ENCODE measurements around the gene PPP1R27. TPM values are rescaled to one million over a fixed set of nuclear protein-coding genes. Genes with fewer than 3 reads are reported as not detected.

The PPP1R27 gene
- not detected for total RNA-seq

DNA sequence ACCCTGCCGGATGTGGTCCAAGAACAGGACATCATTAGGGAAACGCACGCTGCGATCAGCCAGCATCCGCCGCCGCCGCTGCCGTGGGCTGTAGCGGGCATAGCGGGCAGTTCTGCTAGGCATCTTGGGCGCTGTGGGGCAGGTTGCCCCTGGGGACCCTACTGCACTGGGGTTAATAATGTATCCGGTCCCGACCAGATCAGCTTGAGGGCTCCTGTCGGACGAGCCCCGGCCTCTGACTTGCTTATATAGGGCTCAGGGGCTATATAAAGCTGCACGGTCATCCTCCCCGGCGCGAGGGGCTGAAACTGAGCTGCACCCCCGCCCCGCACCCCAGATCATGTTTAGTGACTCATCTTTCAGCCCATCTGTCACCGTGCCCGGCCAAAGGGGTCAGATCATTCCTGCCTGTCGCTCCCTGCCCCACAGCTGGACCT lies at the start of gene PPP1R27:
TSS of gene PPP1R27 (minus strand) at position 220 of the 437 bp plus-strand sequence. CDS start at position 123, 97 bp downstream.
- Mint-ChIP-seq H3K27ac (peak within 1 kb of the TSS; percentile 78), H3K4me3 (peak within 1 kb of the TSS; percentile 82), H3K4me1 (ENCODE audit: low read depth) (peaks cover 14% of the 10 kb centered on the region), H3K27me3 (ENCODE audit: low read depth) (no peaks in the 10 kb centered on the region), H3K36me3 (ENCODE audit: low read depth) (peaks cover 4% of the 10 kb centered on the region), H3K9me3 (no peaks in the 10 kb centered on the region)
- no peak for DNase-seq
- intact Hi-C loops (cut with micrococcal nuclease) = no loop called here
- CTCF ChIA-PET = no interaction called here

DNA sequence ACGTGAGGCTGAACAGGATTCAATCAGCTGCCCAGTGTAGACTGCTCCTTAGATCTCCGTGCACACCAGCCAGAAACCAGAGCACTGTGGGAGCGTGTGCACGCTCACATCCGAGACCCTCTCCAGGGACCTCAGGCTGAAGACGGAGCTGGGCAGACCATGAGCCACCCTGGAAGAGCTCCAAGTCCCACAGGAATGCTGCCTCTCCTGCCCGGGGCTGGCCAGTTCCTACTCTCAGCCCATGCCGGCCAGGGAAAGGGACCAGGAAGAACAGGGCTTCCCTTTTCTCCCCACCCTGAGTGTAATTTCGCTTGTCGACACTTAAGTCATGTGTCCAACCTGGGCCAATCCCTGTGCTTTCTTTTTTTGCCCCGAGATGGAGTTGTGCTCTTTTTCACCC lies 49.7 kb upstream of the PPP1R27 start:
- no peaks in the 10 kb centered on the region for H3K9me3 Mint-ChIP-seq
- DNase-seq = no peak
- intact Hi-C loops (cut with micrococcal nuclease) = no loop called here
- CTCF ChIA-PET = interaction anchor here (1.1 to 1.4 kb wide), 2 partner anchors 18 to 43 kb away, joined by 3 read pairs; no protein-coding TSS in a partner anchor
- H3K4me3 Mint-ChIP-seq = no peak overlapping the region
- H3K4me1 Mint-ChIP-seq (ENCODE audit: low read depth) = peaks cover 24% of the 10 kb centered on the region
- no peaks in the 10 kb centered on the region for H3K27me3 Mint-ChIP-seq (ENCODE audit: low read depth)
- peaks cover 53% of the 10 kb centered on the region for H3K36me3 Mint-ChIP-seq (ENCODE audit: low read depth)
- H3K27ac Mint-ChIP-seq = no peak overlapping the region

- Mint-ChIP-seq H3K36me3 (ENCODE audit: low read depth) (peaks cover 33% of the 10 kb centered on the region), H3K27me3 (ENCODE audit: low read depth) (no peaks in the 10 kb centered on the region), H3K4me3 (no peak overlapping the region), H3K4me1 (ENCODE audit: low read depth) (peaks cover 7% of the 10 kb centered on the region), H3K27ac (no peak overlapping the region), H3K9me3 (no peaks in the 10 kb centered on the region)
- CTCF ChIA-PET = interaction anchor here (1.4 kb wide), 1 partner anchor 141 kb away, joined by 5 read pairs; no protein-coding TSS in a partner anchor
- intact Hi-C loops (cut with micrococcal nuclease) = no loop called here
- no peak for DNase-seq
These were observed 44.3 kb upstream of the PPP1R27 start for GRCh38 chr17:81879121-81879520.

DNA sequence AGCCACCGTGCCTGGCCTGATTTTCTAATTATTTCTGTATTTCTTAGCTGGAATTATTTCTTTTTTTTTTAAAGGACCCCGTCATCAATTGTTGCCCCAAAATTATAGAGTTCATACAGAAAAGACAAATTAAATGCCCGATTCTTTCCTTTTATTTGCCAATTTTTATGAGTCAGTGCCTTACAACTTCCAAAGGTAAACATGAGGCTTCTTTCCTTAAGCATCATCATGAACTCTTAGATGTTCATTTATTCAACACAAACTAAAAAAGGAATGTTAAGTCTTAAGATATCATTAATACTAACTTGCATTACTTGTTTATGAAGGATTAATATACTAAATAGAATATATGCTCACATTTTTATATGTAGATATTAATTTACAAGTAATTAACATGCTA lies 43.4 kb upstream of the PPP1R27 start:
- CTCF ChIA-PET = no interaction called here
- H3K4me1 Mint-ChIP-seq (ENCODE audit: low read depth) = peaks cover 14% of the 10 kb centered on the region
- no peaks in the 10 kb centered on the region for H3K27me3 Mint-ChIP-seq (ENCODE audit: low read depth)
- H3K4me3 Mint-ChIP-seq = no peak overlapping the region
- H3K36me3 Mint-ChIP-seq (ENCODE audit: low read depth) = peaks cover 32% of the 10 kb centered on the region
- H3K9me3 Mint-ChIP-seq = no peaks in the 10 kb centered on the region
- DNase-seq = no peak
- no peak overlapping the region for H3K27ac Mint-ChIP-seq
- intact Hi-C loops (cut with micrococcal nuclease) = no loop called here

GRCh38 chr17:81877569-81877968 lies 42.7 kb upstream of the PPP1R27 start:
- CTCF ChIA-PET = no interaction called here
- Mint-ChIP-seq H3K4me3 (no peak overlapping the region), H3K27ac (peak overlapping the region; percentile 12)

DNA sequence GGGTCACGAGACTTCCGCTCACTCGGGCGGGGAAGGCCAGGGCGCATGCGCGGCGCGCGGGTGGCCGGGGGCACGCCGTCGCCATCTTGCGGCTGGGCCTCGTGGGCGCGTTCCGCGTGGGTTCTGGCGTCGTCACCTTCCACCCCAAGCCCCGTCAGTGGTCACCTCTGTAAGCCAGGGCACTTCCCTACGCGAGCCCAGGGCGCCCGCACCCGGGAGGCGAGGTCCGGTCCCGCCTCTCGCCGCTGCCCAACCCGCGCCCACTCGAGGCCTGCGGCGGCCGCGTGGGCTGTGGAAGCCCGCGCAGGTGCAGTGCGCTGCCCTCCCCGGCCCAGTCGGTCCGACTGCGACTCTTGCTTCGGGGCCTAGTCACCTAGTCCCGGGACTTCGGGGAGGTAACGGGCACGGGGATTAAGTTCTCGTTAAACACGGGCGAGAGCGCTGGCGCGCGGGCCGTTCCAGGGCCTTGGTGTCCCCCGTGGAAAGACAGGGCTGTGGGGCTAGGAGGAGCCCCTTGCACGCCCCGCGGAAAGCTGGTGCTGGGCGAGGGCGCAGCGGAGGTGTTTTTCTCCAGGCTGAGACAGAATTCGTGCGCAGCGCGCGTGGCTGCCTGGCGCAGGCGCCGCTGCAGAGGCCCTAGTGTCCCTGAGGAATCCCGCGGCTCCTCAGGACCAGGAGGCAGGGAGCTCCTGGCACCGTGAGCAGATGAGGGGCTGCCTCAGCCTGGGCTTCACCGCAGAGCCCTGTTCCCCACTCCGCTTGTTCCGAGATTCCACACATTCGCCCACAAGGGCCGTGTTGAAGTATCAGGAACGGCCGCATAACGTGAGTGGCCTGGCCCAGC lies 36.8 kb upstream of the PPP1R27 start:
- no peaks in the 10 kb centered on the region for H3K27me3 Mint-ChIP-seq (ENCODE audit: low read depth)
- H3K4me3 Mint-ChIP-seq = peak overlapping the region; percentile 83
- H3K27ac Mint-ChIP-seq = peak overlapping the region; percentile 94
- CTCF ChIA-PET = interaction anchor here (1.2 to 1.5 kb wide), 2 partner anchors 53 to 252 kb away, joined by 4 to 5 read pairs; no protein-coding TSS in a partner anchor
- no peaks in the 10 kb centered on the region for H3K9me3 Mint-ChIP-seq
- DNase-seq = peak; percentile 96
- peaks cover 48% of the 10 kb centered on the region for H3K4me1 Mint-ChIP-seq (ENCODE audit: low read depth)
- intact Hi-C loops (cut with micrococcal nuclease) = loop anchor here (1.0 to 5.0 kb wide), 6 partner anchors 11 to 587 kb away; partner anchors contain the start of genes ACTG1, MAFG, NARF and P4HB
- peaks cover 26% of the 10 kb centered on the region for H3K36me3 Mint-ChIP-seq (ENCODE audit: low read depth)

More at GRCh38 chr17:81877569-81877968, 42.7 kb upstream of the PPP1R27 start:
- peaks cover 21% of the 10 kb centered on the region for H3K4me1 Mint-ChIP-seq (ENCODE audit: low read depth)
- DNase-seq = no peak
- no peaks in the 10 kb centered on the region for H3K9me3 Mint-ChIP-seq
- intact Hi-C loops (cut with micrococcal nuclease) = no loop called here
- H3K27me3 Mint-ChIP-seq (ENCODE audit: low read depth) = no peaks in the 10 kb centered on the region
- peaks cover 33% of the 10 kb centered on the region for H3K36me3 Mint-ChIP-seq (ENCODE audit: low read depth)

- peak within 1 kb of the TSS; percentile 88 for H3K4me3 Mint-ChIP-seq
These were observed 36.1 kb upstream of the PPP1R27 start, which contains the start of gene ARHGDIA for GRCh38 chr17:81870981-81871386. Gene ARHGDIA, minus strand, starts transcription at chr17:81871337. Its CDS starts 1,407 bp downstream, at chr17:81869930.

DNA sequence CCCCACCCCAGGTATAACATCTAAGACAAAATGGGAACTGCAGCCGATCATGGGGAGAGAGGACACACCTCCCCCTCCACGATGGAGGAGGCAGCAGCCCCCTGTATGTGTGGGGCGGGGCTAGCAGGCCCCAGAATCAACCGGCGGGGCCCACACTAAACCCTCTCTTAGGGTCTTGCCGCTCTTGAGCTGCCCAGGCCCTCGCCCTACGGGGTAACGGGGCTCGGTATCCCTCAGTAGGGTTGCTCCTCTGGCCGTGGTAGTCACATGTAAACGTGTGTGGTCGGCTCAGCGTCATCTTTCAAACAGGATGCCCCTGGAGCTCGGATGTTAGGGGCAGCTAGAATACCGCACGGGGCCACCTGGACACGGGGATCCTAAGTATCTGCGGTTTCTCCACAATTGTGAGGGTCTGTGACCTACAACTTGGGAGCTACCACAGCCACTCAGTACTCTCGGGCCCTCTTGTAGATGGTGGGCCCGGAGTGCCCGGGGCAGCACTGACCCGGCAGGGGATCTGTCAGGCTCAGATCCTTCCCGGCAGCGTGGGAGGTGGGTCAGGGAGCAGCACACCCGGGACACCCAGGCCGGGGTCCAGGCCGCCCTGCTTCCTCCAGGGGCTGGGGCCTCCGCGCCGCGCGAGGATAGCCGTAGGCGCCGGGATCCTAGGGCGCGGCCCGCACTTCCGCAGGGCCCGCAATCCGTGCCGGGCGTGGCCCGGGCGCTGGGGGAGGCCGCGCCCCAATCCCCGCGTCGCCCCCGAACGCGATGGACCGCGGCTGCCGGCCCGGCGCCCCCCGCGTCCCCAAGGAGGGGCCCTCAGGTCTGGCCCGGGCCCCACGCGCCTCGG lies 35.5 kb upstream of the PPP1R27 start:
- CTCF ChIA-PET = interaction anchor here (1.0 to 1.5 kb wide), 6 partner anchors 9 to 68 kb away, joined by 3 to 5 read pairs (median 4); partner anchors contain the start of genes ALYREF, MAFG and P4HB
- peak; percentile 59 for DNase-seq
- Mint-ChIP-seq H3K9me3 (no peaks in the 10 kb centered on the region), H3K4me1 (ENCODE audit: low read depth) (peaks cover 52% of the 10 kb centered on the region), H3K27me3 (ENCODE audit: low read depth) (no peaks in the 10 kb centered on the region), H3K4me3 (peak overlapping the region; percentile 88), H3K36me3 (ENCODE audit: low read depth) (peaks cover 29% of the 10 kb centered on the region), H3K27ac (peak overlapping the region; percentile 88)
- intact Hi-C loops (cut with micrococcal nuclease) = loop anchor here (2.0 to 5.0 kb wide), 4 partner anchors 40 to 358 kb away; partner anchors contain the start of genes ACTG1, MAFG, PCYT2 and SLC25A10

More at GRCh38 chr17:81870981-81871386, 36.1 kb upstream of the PPP1R27 start, which contains the start of gene ARHGDIA:
- H3K36me3 Mint-ChIP-seq (ENCODE audit: low read depth) = peaks cover 26% of the 10 kb centered on the region
- H3K27me3 Mint-ChIP-seq (ENCODE audit: low read depth) = no peaks in the 10 kb centered on the region
- peaks cover 48% of the 10 kb centered on the region for H3K4me1 Mint-ChIP-seq (ENCODE audit: low read depth)
- DNase-seq = no peak
- CTCF ChIA-PET = interaction anchor here (1.4 to 1.5 kb wide), 2 partner anchors 10 to 54 kb away, joined by 4 read pairs; partner anchors contain the start of gene P4HB
- no peaks in the 10 kb centered on the region for H3K9me3 Mint-ChIP-seq
- peak within 1 kb of the TSS; percentile 94 for H3K27ac Mint-ChIP-seq
- intact Hi-C loops (cut with micrococcal nuclease) = loop anchor here (1.0 to 5.0 kb wide), 5 partner anchors 11 to 359 kb away; partner anchors contain the start of genes ACTG1, MAFG, P4HB and PCYT2

- H3K27ac Mint-ChIP-seq = peak overlapping the region; percentile 88
- DNase-seq = peak; percentile 41
- no peaks in the 10 kb centered on the region for H3K27me3 Mint-ChIP-seq (ENCODE audit: low read depth)
- intact Hi-C loops (cut with micrococcal nuclease) = loop anchor here (2.0 to 5.0 kb wide), 4 partner anchors 41 to 357 kb away; partner anchors contain the start of genes ACTG1, MAFG, PCYT2 and SLC25A10
- peaks cover 31% of the 10 kb centered on the region for H3K36me3 Mint-ChIP-seq (ENCODE audit: low read depth)
- no peaks in the 10 kb centered on the region for H3K9me3 Mint-ChIP-seq
- H3K4me1 Mint-ChIP-seq (ENCODE audit: low read depth) = peaks cover 50% of the 10 kb centered on the region
- H3K4me3 Mint-ChIP-seq = peak overlapping the region; percentile 88
- CTCF ChIA-PET = interaction anchor here (0.5 to 1.5 kb wide), 10 partner anchors 8 to 350 kb away, joined by 3 to 5 read pairs (median 4); partner anchors contain the start of genes ALYREF, MAFG and P4HB
These were observed 34.6 kb upstream of the PPP1R27 start for GRCh38 chr17:81869221-81870130.

GRCh38 chr17:81868674-81869220 lies 33.9 kb upstream of the PPP1R27 start:
- H3K27ac Mint-ChIP-seq = peak overlapping the region; percentile 53
- H3K36me3 Mint-ChIP-seq (ENCODE audit: low read depth) = peaks cover 31% of the 10 kb centered on the region
- H3K4me3 Mint-ChIP-seq = peak overlapping the region; percentile 88
- intact Hi-C loops (cut with micrococcal nuclease) = no loop called here
- CTCF ChIA-PET = interaction anchor here (0.9 to 1.4 kb wide), 3 partner anchors 23 to 158 kb away, joined by 3 to 4 read pairs (median 4); no protein-coding TSS in a partner anchor
- no peaks in the 10 kb centered on the region for H3K27me3 Mint-ChIP-seq (ENCODE audit: low read depth)
- peaks cover 46% of the 10 kb centered on the region for H3K4me1 Mint-ChIP-seq (ENCODE audit: low read depth)
- H3K9me3 Mint-ChIP-seq = no peaks in the 10 kb centered on the region
- no peak for DNase-seq

Measured in activated naive CD4-positive, alpha-beta T cell treated with anti-CD3 and anti-CD28 coated beads for 36 hours (primary cell).